Cardiac muscle cell (in vitro differentiated cells and primary cell): ENCODE data around the gene ANKRD28. TPM values are rescaled to one million over a fixed set of nuclear protein-coding genes. Genes with fewer than 3 reads are reported as not detected.

Experiments used
- DNase-seq, 2 donors: peaks; one replicate each; pipeline versions ENCODE4 v3.0.0 to v3.0.0-alpha.2; 2010 to 2017; ENCODE audit warnings: low read depth in 1 of 2, low spot score in 1 of 2
- H3K27ac ChIP-seq: fragments of 200-600 bp; sonication (generic); 2 replicates; pipeline ENCODE4 v1.5.1; 2016
- H3K27me3 ChIP-seq: fragments of 200-600 bp; sonication (generic); 2 replicates; pipeline ENCODE4 v1.6.0; 2016; ENCODE audit warnings: control low read depth
- H3K36me3 ChIP-seq: fragments of 200-600 bp; sonication (generic); 2 replicates; pipeline ENCODE4 v1.5.1; 2016; ENCODE audit warnings: control low read depth
- H3K4me1 ChIP-seq: fragments of 200-600 bp; sonication (generic); 2 replicates; pipeline ENCODE4 v1.8.1; 2017; ENCODE audit warnings: low read depth, mild to moderate bottlenecking, mixed run types
- H3K4me3 ChIP-seq: fragments of 200-600 bp; sonication (generic); 2 replicates; pipeline ENCODE4 v1.5.1; 2016; ENCODE audit warnings: mild to moderate bottlenecking
- H3K9me3 ChIP-seq: fragments of 200-600 bp; sonication (generic); 2 replicates; pipeline ENCODE4 v1.5.1; 2017; ENCODE audit warnings: low read depth, mild to moderate bottlenecking, control low read depth
- CTCF ChIP-seq: IDR thresholded peaks from 2 replicates; pipeline ENCODE4 v1.5.1; 2012; ENCODE audit warnings: low read depth, mild to moderate bottlenecking, low read length
- polyA plus RNA-seq: library from polyadenylated mRNA; unstranded; fragments of >200 nt; fragmentation: Nextera tagmentation; extraction: Ambion mirVana; gene quantifications from 2 replicates; pipeline ENCODE4 v1.2.1, GENCODE V29; 2016
- total RNA-seq: library from RNA; depleted of rRNA; stranded (reverse); fragments of >200 nt; gene quantifications from 2 replicates; pipeline ENCODE4 v1.2.3, GENCODE V29; 2016

Gene ANKRD28
- total and polyA plus RNA-seq, 2 experiments from 2014 or later, result 9.7 to 20.8 TPM

- H3K4me1 ChIP-seq, result no peaks in the 10 kb centered on the region
- TF ChIP-seq CTCF, result no peak
- no peaks in the 10 kb centered on the region for H3K36me3 ChIP-seq
- no peak overlapping the region for H3K27ac ChIP-seq
- no peaks in the 10 kb centered on the region for H3K27me3 ChIP-seq
- no peaks in the 10 kb centered on the region for H3K9me3 ChIP-seq
- no peak overlapping the region for H3K4me3 ChIP-seq
- no peak for DNase-seq
Observed at GRCh38 chr3:15728766-15729165, 69.0 kb downstream of the ANKRD28 start.

- no peak for TF ChIP-seq CTCF
- Histone ChIP-seq H3K4me3 (no peak overlapping the region), H3K27ac (no peak overlapping the region), H3K4me1 (no peaks in the 10 kb centered on the region), H3K36me3 (no peaks in the 10 kb centered on the region), H3K9me3 (no peaks in the 10 kb centered on the region), H3K27me3 (no peaks in the 10 kb centered on the region)
- DNase-seq, result no peak
Observed at GRCh38 chr3:15726881-15727280, 70.9 kb downstream of the ANKRD28 start.

- no peak for TF ChIP-seq CTCF
- no peak for DNase-seq
- Histone ChIP-seq H3K36me3 (no peaks in the 10 kb centered on the region), H3K27me3 (no peaks in the 10 kb centered on the region), H3K27ac (no peak overlapping the region), H3K4me3 (no peak overlapping the region), H3K9me3 (no peaks in the 10 kb centered on the region), H3K4me1 (no peaks in the 10 kb centered on the region)
Observed at GRCh38 chr3:15726043-15726442, 71.7 kb downstream of the ANKRD28 start.

GRCh38 chr3:15724446-15724845 lies 73.3 kb downstream of the ANKRD28 start:
- Histone ChIP-seq H3K4me1 (no peaks in the 10 kb centered on the region), H3K36me3 (peaks cover 4% of the 10 kb centered on the region), H3K27me3 (no peaks in the 10 kb centered on the region), H3K27ac (no peak overlapping the region), H3K9me3 (no peaks in the 10 kb centered on the region), H3K4me3 (no peak overlapping the region)
- no peak for TF ChIP-seq CTCF
- no peak for DNase-seq

GRCh38 chr3:15723624-15723884 lies 74.2 kb downstream of the ANKRD28 start:
- Histone ChIP-seq H3K9me3 (no peaks in the 10 kb centered on the region), H3K27me3 (peaks cover 3% of the 10 kb centered on the region), H3K27ac (no peak overlapping the region), H3K4me3 (no peak overlapping the region), H3K4me1 (no peaks in the 10 kb centered on the region), H3K36me3 (peaks cover 4% of the 10 kb centered on the region)
- TF ChIP-seq CTCF, result no peak
- no peak for DNase-seq

- H3K4me3 ChIP-seq, result no peak overlapping the region
- H3K27me3 ChIP-seq, result peaks cover 8% of the 10 kb centered on the region
- TF ChIP-seq CTCF, result no peak
- H3K4me1 ChIP-seq, result no peaks in the 10 kb centered on the region
- H3K27ac ChIP-seq, result no peak overlapping the region
- DNase-seq, result no peak
- peaks cover 4% of the 10 kb centered on the region for H3K36me3 ChIP-seq
- H3K9me3 ChIP-seq, result no peaks in the 10 kb centered on the region
Observed at GRCh38 chr3:15722877-15723623, 74.7 kb downstream of the ANKRD28 start.
